BJ (cell line): Measurements from ENCODE around the gene ALOXE3. TPM values are rescaled to one million over a fixed set of nuclear protein-coding genes. Genes with fewer than 3 reads are reported as not detected.

ENCODE experiments used
- CTCF ChIA-PET: fragments of 350-600 bp; formaldehyde crosslinking; extraction: SDS; loops from one replicate; lab custom pipeline; 2021; ENCODE audit warnings: antibody characterized with exemption, inconsistent platforms; lab: Yijun Ruan, JAX
- POLR2A ChIA-PET: fragments of 300-600 bp; sonication (Branson Sonifier 250); formaldehyde crosslinking; extraction: SDS; loops from one replicate; lab custom pipeline; 2021; ENCODE audit warnings: antibody characterized with exemption; lab: Charles Lee
- DNase-seq: peaks from one replicate; pipeline ENCODE4 v3.0.0-alpha.2; 2011; ENCODE audit warnings: low read depth
- H3K27me3 ChIP-seq: 2 replicates; pipeline ENCODE4 v1.6.0; 2011; ENCODE audit warnings: low read length; ENCODE audit not compliant: control insufficient read depth, insufficient read depth
- H3K36me3 ChIP-seq: 2 replicates; pipeline ENCODE4 v1.5.1; 2011; ENCODE audit warnings: low read length; ENCODE audit not compliant: control insufficient read depth, insufficient read depth
- H3K4me3 ChIP-seq: 2 replicates; pipeline ENCODE4 v1.5.1; 2011; ENCODE audit warnings: low read depth, mild to moderate bottlenecking, control low read depth, low read length
- polyA plus RNA-seq: library from polyadenylated mRNA; depleted of rRNA; stranded (reverse); fragments of >200 nt; gene quantifications from 2 replicates; pipeline ENCODE4 v1.2.3, GENCODE V29; 2011
- TF ChIP-seq, protein P1 (sequence below): IDR thresholded peaks from 2 replicates; pipeline ENCODE4 v1.5.1; 2011; ENCODE audit warnings: low read depth, mild to moderate bottlenecking, control low read depth, inconsistent platforms, low read length, moderate library complexity; ENCODE audit not compliant: insufficient read depth

Gene ALOXE3
- polyA plus RNA-seq, 1 experiment, result 0.10 TPM

DNA sequence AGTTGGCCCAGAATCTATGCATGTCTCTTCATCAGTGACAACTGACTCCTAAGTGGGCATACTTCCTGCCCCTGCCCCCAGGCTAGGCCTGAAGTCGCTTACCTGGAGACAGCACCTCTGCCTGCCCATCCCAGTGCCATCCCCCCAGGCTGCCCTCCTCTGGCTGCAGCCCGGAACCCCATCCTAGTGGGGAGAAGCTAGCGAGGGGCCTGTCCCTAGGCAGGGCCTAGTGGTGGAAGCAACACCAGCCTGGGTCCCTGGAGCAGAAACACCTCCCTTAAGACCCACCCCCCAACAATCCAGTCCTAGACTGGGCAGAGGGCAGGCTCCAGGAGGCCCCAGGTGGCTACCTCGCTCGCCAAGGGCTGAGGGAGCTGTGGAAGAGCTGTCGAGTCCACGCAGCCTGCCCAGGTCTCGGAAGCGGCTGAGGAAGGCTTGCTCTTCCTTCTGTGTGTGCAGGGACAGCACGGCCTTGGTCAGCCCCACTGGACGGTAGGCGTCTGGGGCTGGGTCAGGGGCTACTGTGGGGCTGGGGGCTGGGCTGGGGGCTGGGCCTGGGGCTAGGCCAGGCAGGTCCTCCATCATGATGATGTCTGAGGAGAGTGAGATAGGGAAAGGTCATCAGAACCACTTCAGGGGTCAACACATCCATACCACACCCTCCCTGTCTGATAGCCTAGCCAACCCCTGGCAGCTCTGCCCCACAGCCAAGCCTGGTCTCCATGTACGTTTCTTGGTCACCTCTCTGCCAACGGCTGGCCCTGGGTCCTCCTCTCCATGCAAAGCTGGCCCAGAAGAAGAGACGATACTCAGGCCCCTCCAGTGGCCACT, 26.3 kb upstream of the ALOXE3 start:
- no peak for DNase-seq
- POLR2A ChIA-PET, result no interaction called here
- TF ChIP-seq, protein P1, sequence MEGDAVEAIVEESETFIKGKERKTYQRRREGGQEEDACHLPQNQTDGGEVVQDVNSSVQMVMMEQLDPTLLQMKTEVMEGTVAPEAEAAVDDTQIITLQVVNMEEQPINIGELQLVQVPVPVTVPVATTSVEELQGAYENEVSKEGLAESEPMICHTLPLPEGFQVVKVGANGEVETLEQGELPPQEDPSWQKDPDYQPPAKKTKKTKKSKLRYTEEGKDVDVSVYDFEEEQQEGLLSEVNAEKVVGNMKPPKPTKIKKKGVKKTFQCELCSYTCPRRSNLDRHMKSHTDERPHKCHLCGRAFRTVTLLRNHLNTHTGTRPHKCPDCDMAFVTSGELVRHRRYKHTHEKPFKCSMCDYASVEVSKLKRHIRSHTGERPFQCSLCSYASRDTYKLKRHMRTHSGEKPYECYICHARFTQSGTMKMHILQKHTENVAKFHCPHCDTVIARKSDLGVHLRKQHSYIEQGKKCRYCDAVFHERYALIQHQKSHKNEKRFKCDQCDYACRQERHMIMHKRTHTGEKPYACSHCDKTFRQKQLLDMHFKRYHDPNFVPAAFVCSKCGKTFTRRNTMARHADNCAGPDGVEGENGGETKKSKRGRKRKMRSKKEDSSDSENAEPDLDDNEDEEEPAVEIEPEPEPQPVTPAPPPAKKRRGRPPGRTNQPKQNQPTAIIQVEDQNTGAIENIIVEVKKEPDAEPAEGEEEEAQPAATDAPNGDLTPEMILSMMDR, result no peak
- Histone ChIP-seq H3K27me3 (no peaks in the 10 kb centered on the region), H3K4me3 (no peak overlapping the region), H3K36me3 (peaks cover 65% of the 10 kb centered on the region)
- CTCF ChIA-PET, result interaction anchor here (1.2 kb wide), 1 partner anchor 26 kb away, joined by 4 read pairs; the partner anchor contains the start of gene ALOXE3

DNA sequence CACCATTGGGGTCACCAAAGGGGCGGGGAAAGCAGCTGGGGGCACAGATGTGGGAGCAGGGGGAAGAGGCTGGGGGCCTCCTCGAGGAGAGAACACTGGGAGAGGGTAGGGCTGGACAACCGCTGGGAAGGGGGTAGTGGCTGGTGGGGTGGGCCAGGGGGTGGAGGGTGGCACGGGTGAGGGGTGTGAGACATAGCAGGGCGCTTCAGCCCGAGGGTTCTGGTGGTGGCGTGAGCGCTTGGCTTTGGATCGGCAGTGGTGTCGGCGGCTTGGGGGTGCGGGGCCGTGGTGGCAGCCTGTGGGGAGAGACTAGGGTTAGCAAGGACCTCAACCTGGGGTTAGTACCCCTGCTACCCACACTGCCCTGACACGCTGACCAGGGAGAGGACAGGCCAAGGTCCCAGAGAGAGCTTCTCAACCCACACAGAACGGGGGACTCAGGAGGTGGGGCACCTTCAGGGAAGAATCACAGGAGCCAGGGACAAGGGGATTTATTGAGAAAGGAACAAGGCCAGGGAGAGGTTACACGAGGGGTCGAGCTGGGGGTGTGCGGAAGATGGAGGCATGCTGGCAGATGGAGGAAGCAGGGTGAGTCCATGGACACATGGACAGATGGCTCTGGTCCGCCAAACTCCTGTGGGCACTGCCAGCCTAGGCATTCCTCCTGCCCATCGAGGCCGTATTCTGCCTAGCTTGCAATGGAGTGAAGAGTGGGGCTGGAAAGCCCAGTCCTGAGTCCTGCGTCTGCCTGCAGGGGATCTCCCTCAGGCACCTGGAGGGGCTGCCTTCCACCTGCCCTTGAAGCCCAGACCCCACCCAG, 25.5 kb upstream of the ALOXE3 start:
- TF ChIP-seq, protein P1, result no peak
- ChIA-PET CTCF (interaction anchor here (0.5 kb wide), 1 partner anchor 17 kb away, joined by 4 read pairs; no protein-coding TSS in a partner anchor), POLR2A (no interaction called here)
- Histone ChIP-seq H3K27me3 (no peaks in the 10 kb centered on the region), H3K36me3 (peaks cover 60% of the 10 kb centered on the region), H3K4me3 (no peak overlapping the region)
- no peak for DNase-seq

DNA sequence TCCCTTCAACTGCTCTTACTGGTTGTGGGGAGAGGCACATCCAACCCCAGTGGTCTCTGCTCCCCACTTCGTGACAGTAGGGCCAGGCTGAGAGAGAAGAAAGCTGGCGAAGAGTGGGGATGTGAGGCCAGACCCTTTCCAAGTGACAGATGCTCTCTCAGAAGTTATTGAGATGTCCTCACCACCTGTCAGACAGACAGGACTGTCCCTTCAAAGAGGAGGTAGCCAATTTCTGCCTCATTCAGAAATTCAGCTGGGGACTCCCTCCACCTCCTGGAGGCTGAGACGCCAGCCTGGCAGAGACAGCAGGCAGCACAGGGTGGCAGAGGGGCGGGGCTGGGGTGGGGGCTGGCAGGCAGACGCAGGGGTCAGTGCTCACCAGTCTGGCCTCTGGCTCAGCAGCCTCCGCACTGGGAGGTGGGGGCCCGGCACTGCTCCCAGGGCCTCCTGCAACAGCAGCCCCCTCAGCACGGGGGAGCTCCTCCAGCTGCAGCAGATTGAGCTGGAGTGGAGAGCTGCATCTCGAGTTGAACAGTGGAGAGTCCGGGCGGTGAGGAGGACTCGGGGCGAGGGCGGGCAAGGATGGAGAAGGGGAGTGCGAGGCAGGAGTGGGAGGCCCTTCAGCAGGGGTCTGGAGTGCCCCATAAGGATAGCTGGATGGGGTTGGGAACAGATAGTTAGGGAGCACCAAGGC, 24.7 kb upstream of the ALOXE3 start:
- TF ChIP-seq, protein P1, result no peak
- Histone ChIP-seq H3K4me3 (no peak overlapping the region), H3K36me3 (peaks cover 54% of the 10 kb centered on the region), H3K27me3 (no peaks in the 10 kb centered on the region)
- ChIA-PET CTCF (interaction anchor here (0.5 kb wide), 1 partner anchor 16 kb away, joined by 4 read pairs; no protein-coding TSS in a partner anchor), POLR2A (no interaction called here)
- DNase-seq, result no peak

DNA sequence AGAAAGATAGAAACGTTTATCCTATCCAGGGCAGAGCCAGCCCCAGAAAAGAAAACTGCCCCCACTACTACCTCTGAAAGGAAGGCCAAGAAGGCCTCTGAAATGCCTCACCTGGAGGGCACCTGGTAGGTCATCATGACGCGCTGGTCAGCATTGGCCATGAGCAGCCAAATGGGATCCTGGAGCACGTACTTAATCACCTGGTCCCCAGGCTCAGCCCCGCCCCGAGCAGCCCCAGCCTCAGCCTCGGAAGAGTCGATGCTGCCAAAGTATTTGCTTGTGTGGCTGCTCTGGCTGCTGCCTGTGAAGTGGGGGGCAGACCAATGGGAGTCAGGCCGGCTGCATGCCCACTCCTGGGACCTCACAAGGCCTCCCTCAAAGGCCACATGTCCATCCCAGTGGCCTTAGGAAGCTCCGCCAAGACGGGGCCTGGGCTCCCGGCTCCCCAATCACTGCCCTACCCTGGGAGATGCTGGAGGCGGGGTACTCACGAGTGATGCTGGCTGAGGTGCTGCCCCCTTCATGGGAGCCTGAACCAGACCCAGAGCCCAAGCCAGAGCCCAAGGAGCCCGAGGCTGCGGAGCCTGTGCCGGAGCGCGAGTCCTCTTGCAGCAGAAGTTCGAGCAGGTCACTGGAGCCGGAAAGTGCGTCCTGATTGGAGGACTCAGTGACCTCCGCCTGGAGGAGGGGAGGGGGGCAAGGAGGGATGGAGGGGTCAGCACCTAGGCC, 24.0 kb upstream of the ALOXE3 start:
- CTCF ChIA-PET, result interaction anchor here (1.7 kb wide), 1 partner anchor 16 kb away, joined by 4 read pairs; no protein-coding TSS in a partner anchor
- H3K36me3 ChIP-seq, result peaks cover 48% of the 10 kb centered on the region

More for the DNA sequence above, 24.0 kb upstream of the ALOXE3 start:
- no peaks in the 10 kb centered on the region for H3K27me3 ChIP-seq
- TF ChIP-seq, protein P1, result no peak
- no peak overlapping the region for H3K4me3 ChIP-seq
- no peak for DNase-seq
- POLR2A ChIA-PET, result no interaction called here
